Dendritic cell treated with granulocyte-macrophage colony-stimulating factor and Interleukin-4, amounts not matched to agents 40 ng/mL and 50 ng/mL, for 4 days (primary cell): ENCODE data around the gene AFDN.
A peak's percentile ranks its signal among the peaks of the same experiment; 100 is the strongest.

Experiments used
- H3K27ac Mint-ChIP-seq: one replicate; pipeline ENCODE4 v1.8.0; 2022; ENCODE audit warnings: mild to moderate bottlenecking, mixed read lengths
- H3K27me3 Mint-ChIP-seq: one replicate; pipeline ENCODE4 v1.8.0; 2022; ENCODE audit warnings: mild to moderate bottlenecking, mixed read lengths
- H3K36me3 Mint-ChIP-seq: one replicate; pipeline ENCODE4 v1.8.0; 2022; ENCODE audit warnings: low read depth, mixed read lengths
- H3K4me1 Mint-ChIP-seq: one replicate; pipeline ENCODE4 v1.8.0; 2022; ENCODE audit warnings: low read depth, mixed read lengths
- H3K4me3 Mint-ChIP-seq: one replicate; pipeline ENCODE4 v1.8.0; 2022; ENCODE audit warnings: mild to moderate bottlenecking, moderate library complexity, mixed read lengths
- H3K9me3 Mint-ChIP-seq: one replicate; pipeline ENCODE4 v1.8.0; 2022; ENCODE audit warnings: mixed read lengths
- intact Hi-C: fragments of 100-400 bp; cut with micrococcal nuclease; formaldehyde crosslinking; loops from one replicate; pipeline ENCODE4 v1.15.0; 2022

The AFDN gene

GRCh38 chr6:167800549-167800948 lies 26.2 kb upstream of the AFDN start:
- Mint-ChIP-seq H3K9me3 (no peaks in the 10 kb centered on the region), H3K27me3 (peaks cover 73% of the 10 kb centered on the region), H3K27ac (no peak overlapping the region), H3K4me3 (no peak overlapping the region), H3K4me1 (no peaks in the 10 kb centered on the region), H3K36me3 (no peaks in the 10 kb centered on the region)
- intact Hi-C loops: no loop called here

- H3K4me1 Mint-ChIP-seq: no peaks in the 10 kb centered on the region
Measured at GRCh38 chr6:167801263-167801662, 25.4 kb upstream of the AFDN start.

GRCh38 chr6:167802339-167802738 lies 24.4 kb upstream of the AFDN start:
- Mint-ChIP-seq H3K4me3 (no peak overlapping the region), H3K27me3 (peaks cover 58% of the 10 kb centered on the region), H3K4me1 (no peaks in the 10 kb centered on the region), H3K36me3 (no peaks in the 10 kb centered on the region), H3K9me3 (no peaks in the 10 kb centered on the region), H3K27ac (no peak overlapping the region)
- intact Hi-C loops: no loop called here

More at GRCh38 chr6:167801263-167801662, 25.4 kb upstream of the AFDN start:
- Mint-ChIP-seq H3K4me3 (no peak overlapping the region), H3K27me3 (peaks cover 66% of the 10 kb centered on the region), H3K27ac (no peak overlapping the region), H3K36me3 (no peaks in the 10 kb centered on the region), H3K9me3 (no peaks in the 10 kb centered on the region)
- intact Hi-C loops: no loop called here

- Mint-ChIP-seq H3K27me3 (peaks cover 51% of the 10 kb centered on the region), H3K4me3 (no peak overlapping the region), H3K27ac (no peak overlapping the region), H3K36me3 (no peaks in the 10 kb centered on the region), H3K4me1 (no peaks in the 10 kb centered on the region), H3K9me3 (no peaks in the 10 kb centered on the region)
- intact Hi-C loops: no loop called here
Measured at GRCh38 chr6:167803816-167804215, 22.9 kb upstream of the AFDN start.

- H3K36me3 Mint-ChIP-seq: no peaks in the 10 kb centered on the region
- no peaks in the 10 kb centered on the region for H3K9me3 Mint-ChIP-seq
- intact Hi-C loops: no loop called here
- H3K27ac Mint-ChIP-seq: no peak overlapping the region
- H3K4me1 Mint-ChIP-seq: no peaks in the 10 kb centered on the region
- no peak overlapping the region for H3K4me3 Mint-ChIP-seq
- H3K27me3 Mint-ChIP-seq: peaks cover 49% of the 10 kb centered on the region
Measured at GRCh38 chr6:167804281-167805013, 22.3 kb upstream of the AFDN start.

GRCh38 chr6:167805349-167806060 lies 21.2 kb upstream of the AFDN start:
- peaks cover 44% of the 10 kb centered on the region for H3K27me3 Mint-ChIP-seq

GRCh38 chr6:167806061-167806700 lies 20.5 kb upstream of the AFDN start:
- no peak overlapping the region for H3K27ac Mint-ChIP-seq
- H3K9me3 Mint-ChIP-seq: no peaks in the 10 kb centered on the region
- no peaks in the 10 kb centered on the region for H3K36me3 Mint-ChIP-seq
- no peaks in the 10 kb centered on the region for H3K4me1 Mint-ChIP-seq
- peaks cover 46% of the 10 kb centered on the region for H3K27me3 Mint-ChIP-seq
- no peak overlapping the region for H3K4me3 Mint-ChIP-seq
- intact Hi-C loops: no loop called here

More at GRCh38 chr6:167805349-167806060, 21.2 kb upstream of the AFDN start:
- Mint-ChIP-seq H3K27ac (no peak overlapping the region), H3K4me3 (no peak overlapping the region), H3K36me3 (no peaks in the 10 kb centered on the region), H3K9me3 (no peaks in the 10 kb centered on the region), H3K4me1 (no peaks in the 10 kb centered on the region)
- intact Hi-C loops: no loop called here

- Mint-ChIP-seq H3K36me3 (no peaks in the 10 kb centered on the region), H3K27me3 (peaks cover 44% of the 10 kb centered on the region), H3K27ac (no peak overlapping the region), H3K4me3 (no peak overlapping the region), H3K9me3 (no peaks in the 10 kb centered on the region), H3K4me1 (no peaks in the 10 kb centered on the region)
- intact Hi-C loops: no loop called here
Measured at GRCh38 chr6:167807200-167807599, 19.5 kb upstream of the AFDN start.

- H3K4me3 Mint-ChIP-seq: no peak overlapping the region
- no peaks in the 10 kb centered on the region for H3K4me1 Mint-ChIP-seq
- H3K27me3 Mint-ChIP-seq: peaks cover 45% of the 10 kb centered on the region
- no peaks in the 10 kb centered on the region for H3K36me3 Mint-ChIP-seq
- no peak overlapping the region for H3K27ac Mint-ChIP-seq
- intact Hi-C loops: no loop called here
- no peaks in the 10 kb centered on the region for H3K9me3 Mint-ChIP-seq
Measured at GRCh38 chr6:167807756-167808155, 19.0 kb upstream of the AFDN start.

- no peaks in the 10 kb centered on the region for H3K36me3 Mint-ChIP-seq
- H3K4me3 Mint-ChIP-seq: no peak overlapping the region
- intact Hi-C loops: loop anchor here (10.0 kb wide), 1 partner anchor 116 kb away; no protein-coding TSS in a partner anchor
- H3K4me1 Mint-ChIP-seq: no peaks in the 10 kb centered on the region
- no peaks in the 10 kb centered on the region for H3K9me3 Mint-ChIP-seq
- peaks cover 34% of the 10 kb centered on the region for H3K27me3 Mint-ChIP-seq
- H3K27ac Mint-ChIP-seq: no peak overlapping the region
Measured at GRCh38 chr6:167811040-167811439, 15.7 kb upstream of the AFDN start.

GRCh38 chr6:167811442-167812087 lies 15.1 kb upstream of the AFDN start:
- Mint-ChIP-seq H3K9me3 (no peaks in the 10 kb centered on the region), H3K36me3 (no peaks in the 10 kb centered on the region), H3K27ac (no peak overlapping the region), H3K4me3 (no peak overlapping the region), H3K27me3 (peaks cover 34% of the 10 kb centered on the region), H3K4me1 (no peaks in the 10 kb centered on the region)
- intact Hi-C loops: loop anchor here (10.0 kb wide), 1 partner anchor 117 kb away; no protein-coding TSS in a partner anchor

- H3K9me3 Mint-ChIP-seq: no peaks in the 10 kb centered on the region
- intact Hi-C loops: loop anchor here (10.0 kb wide), 1 partner anchor 117 kb away; no protein-coding TSS in a partner anchor
- no peaks in the 10 kb centered on the region for H3K36me3 Mint-ChIP-seq
- no peak overlapping the region for H3K4me3 Mint-ChIP-seq
- H3K27ac Mint-ChIP-seq: no peak overlapping the region
- H3K4me1 Mint-ChIP-seq: no peaks in the 10 kb centered on the region
- peaks cover 35% of the 10 kb centered on the region for H3K27me3 Mint-ChIP-seq
Measured at GRCh38 chr6:167812088-167812487, 14.6 kb upstream of the AFDN start.

- Mint-ChIP-seq H3K27ac (no peak overlapping the region), H3K4me1 (no peaks in the 10 kb centered on the region), H3K36me3 (no peaks in the 10 kb centered on the region), H3K27me3 (peaks cover 50% of the 10 kb centered on the region), H3K4me3 (peak overlapping the region; percentile 38), H3K9me3 (no peaks in the 10 kb centered on the region)
- intact Hi-C loops: loop anchor here (10.0 kb wide), 1 partner anchor 121 kb away; no protein-coding TSS in a partner anchor
Measured at GRCh38 chr6:167815296-167815980, 11.3 kb upstream of the AFDN start.
